HEK293 (cell line): ENCODE results near the gene TTF2.
A peak's percentile ranks its signal among the peaks of the same experiment; 100 is the strongest.

ENCODE experiments used
- CTCF ChIA-PET: fragments of 350-600 bp; formaldehyde crosslinking; extraction: SDS; loops from one replicate; lab custom pipeline; 2021; ENCODE audit warnings: antibody characterized with exemption; lab: Yijun Ruan, JAX
- POLR2A ChIA-PET: fragments of 300-600 bp; formaldehyde crosslinking; extraction: SDS; loops from one replicate; lab custom pipeline; 2020; ENCODE audit warnings: antibody characterized with exemption, inconsistent platforms; lab: Yijun Ruan, JAX
- H3K27ac ChIP-seq: fragments of 200-500 bp; sonication (Bioruptor generic); 2 replicates; pipeline ENCODE4 v1.5.1; 2014; ENCODE audit warnings: low read depth, low read length, control low read depth, inconsistent platforms; ENCODE audit errors: extremely low read depth
- H3K36me3 ChIP-seq, 2 experiments: fragments of 200-500 bp in 1 of 2; sonication (Bioruptor generic) in 1 of 2; 1 replicate in 1 of 2; 2 replicates in 1 of 2; pipeline ENCODE4 v1.5.1; 2014 to 2017; ENCODE audit warnings: inconsistent platforms in 2 of 2, low read length in 2 of 2; ENCODE audit not compliant: control insufficient read depth in 2 of 2, insufficient read depth in 1 of 2
- H3K4me1 ChIP-seq: fragments of 200-500 bp; sonication (Bioruptor generic); 2 replicates; pipeline ENCODE4 v1.5.1; 2014; ENCODE audit warnings: mild to moderate bottlenecking, low read length, inconsistent platforms; ENCODE audit not compliant: control insufficient read depth, insufficient read depth
- H3K4me3 ChIP-seq: 2 replicates; pipeline ENCODE4 v1.5.1; 2011; ENCODE audit warnings: low read depth, mild to moderate bottlenecking, control low read depth, low read length, moderate library complexity
- H3K9me3 ChIP-seq: fragments of 200-500 bp; sonication (Bioruptor generic); 2 replicates; pipeline ENCODE4 v1.5.1; 2014; ENCODE audit warnings: low read depth, low read length, inconsistent platforms; ENCODE audit not compliant: control insufficient read depth, insufficient read depth
- EGR2 ChIP-seq: fragments of 450-650 bp; formaldehyde crosslinking; IDR thresholded peaks from 2 replicates; pipeline ENCODE4 v1.5.1; 2016; ENCODE audit warnings: low read depth, missing biosample characterization, missing genetic modification characterization
- HOXD13 ChIP-seq: sonication (generic); formaldehyde crosslinking; IDR thresholded peaks from 2 replicates; pipeline ENCODE4 v1.8.0; 2022; ENCODE audit warnings: missing genetic modification reagents, borderline replicate concordance
- IKZF3 ChIP-seq: fragments of 450-650 bp; IDR thresholded peaks from 2 replicates; pipeline ENCODE4 v1.5.0; 2018; ENCODE audit warnings: missing biosample characterization, mild to moderate bottlenecking, missing genetic modification characterization, moderate library complexity
- MZF1 ChIP-seq: fragments of 450-650 bp; formaldehyde crosslinking; IDR thresholded peaks from 2 replicates; pipeline ENCODE4 v1.5.1; 2017; ENCODE audit warnings: missing biosample characterization, missing genetic modification characterization, borderline replicate concordance
- YY1 ChIP-seq: fragments of 450-650 bp; formaldehyde crosslinking; IDR thresholded peaks from 2 replicates; pipeline ENCODE4 v1.5.1; 2018; ENCODE audit warnings: missing biosample characterization, missing genetic modification characterization
- ZBTB7A ChIP-seq: fragments of 450-650 bp; formaldehyde crosslinking; IDR thresholded peaks from 2 replicates; pipeline ENCODE4 v1.5.1; 2016; ENCODE audit warnings: low read depth, missing biosample characterization, missing genetic modification characterization
- ZFP69B ChIP-seq: fragments of 450-650 bp; formaldehyde crosslinking; IDR thresholded peaks from 2 replicates; pipeline ENCODE4 v1.5.1; 2016; ENCODE audit warnings: missing biosample characterization, missing genetic modification characterization
- ZNF24 ChIP-seq: fragments of 450-650 bp; formaldehyde crosslinking; IDR thresholded peaks from 2 replicates; pipeline ENCODE4 v1.5.1; 2016; ENCODE audit warnings: missing biosample characterization, missing genetic modification characterization
- ZNF362 ChIP-seq: fragments of 450-650 bp; formaldehyde crosslinking; IDR thresholded peaks from 2 replicates; pipeline ENCODE4 v1.5.1; 2016; ENCODE audit warnings: missing biosample characterization, missing genetic modification characterization
- ZNF513 ChIP-seq: fragments of 450-650 bp; IDR thresholded peaks from 2 replicates; pipeline ENCODE4 v1.5.1; 2018; ENCODE audit warnings: missing biosample characterization, missing genetic modification characterization
- ZNF514 ChIP-seq: fragments of 450-650 bp; formaldehyde crosslinking; IDR thresholded peaks from 2 replicates; pipeline ENCODE4 v1.5.1; 2016; ENCODE audit warnings: missing biosample characterization, missing genetic modification characterization
- ZNF560 ChIP-seq: fragments of 450-650 bp; formaldehyde crosslinking; IDR thresholded peaks from 2 replicates; pipeline ENCODE4 v1.5.1; 2017; ENCODE audit warnings: missing biosample characterization, missing genetic modification characterization, borderline replicate concordance
- ZNF654 ChIP-seq: fragments of 450-650 bp; formaldehyde crosslinking; IDR thresholded peaks from 2 replicates; pipeline ENCODE4 v1.5.1; 2016; ENCODE audit warnings: low read depth, missing biosample characterization, missing genetic modification characterization
- ZNF660 ChIP-seq: fragments of 450-650 bp; IDR thresholded peaks from 2 replicates; pipeline ENCODE4 v1.5.1; 2018; ENCODE audit warnings: missing biosample characterization, mild to moderate bottlenecking, missing genetic modification characterization
- ZNF707 ChIP-seq: fragments of 450-650 bp; formaldehyde crosslinking; IDR thresholded peaks from 2 replicates; pipeline ENCODE4 v1.5.1; 2016; ENCODE audit warnings: missing biosample characterization, missing genetic modification characterization
- ZNF747 ChIP-seq: fragments of 450-650 bp; formaldehyde crosslinking; IDR thresholded peaks from 2 replicates; pipeline ENCODE4 v1.5.1; 2016; ENCODE audit warnings: missing biosample characterization, missing genetic modification characterization
- ZNF76 ChIP-seq: fragments of 450-650 bp; formaldehyde crosslinking; IDR thresholded peaks from 2 replicates; pipeline ENCODE4; 2016; ENCODE audit warnings: low read depth, missing biosample characterization, missing genetic modification characterization, borderline replicate concordance
- ZNF843 ChIP-seq: fragments of 450-650 bp; formaldehyde crosslinking; IDR thresholded peaks from 2 replicates; pipeline ENCODE4 v1.5.1; 2016; ENCODE audit warnings: missing biosample characterization, missing genetic modification characterization
- ZSCAN4 ChIP-seq: fragments of 450-650 bp; formaldehyde crosslinking; IDR thresholded peaks from 2 replicates; pipeline ENCODE4 v1.5.1; 2017; ENCODE audit warnings: missing biosample characterization, missing genetic modification characterization
- TF ChIP-seq, protein P1 (sequence below): fragments of 450-650 bp; formaldehyde crosslinking; IDR thresholded peaks from 2 replicates; pipeline ENCODE4 v1.5.1; 2016; ENCODE audit warnings: missing biosample characterization, missing genetic modification characterization
- TF ChIP-seq, protein P2 (sequence below): fragments of 450-650 bp; formaldehyde crosslinking; conservative IDR thresholded peaks from 2 replicates; pipeline ENCODE4 v1.5.1; 2016; ENCODE audit warnings: low read depth, missing biosample characterization, missing genetic modification characterization
- TF ChIP-seq, protein P3 (sequence below): sonication (generic); formaldehyde crosslinking; IDR thresholded peaks from 2 replicates; pipeline ENCODE4 v1.8.1; 2022; ENCODE audit warnings: mild to moderate bottlenecking, moderate library complexity, missing genetic modification reagents
- TF ChIP-seq, protein P4 (sequence below): fragments of 450-650 bp; formaldehyde crosslinking; IDR thresholded peaks from 2 replicates; pipeline ENCODE4 v1.5.1; 2016; ENCODE audit warnings: missing biosample characterization, missing genetic modification characterization

The TTF2 gene

GRCh38 chr1:117066367-117066766 is 6.2 kb downstream of the TTF2 start (continued):
- TF ChIP-seq ZBTB7A (tag by site-specific recombination) (no peak), ZNF747 (tag by site-specific recombination) (no peak), ZNF560 (tag by site-specific recombination) (no peak), ZNF843 (tag by site-specific recombination) (no peak), ZNF24 (tag by site-specific recombination) (no peak)
- TF ChIP-seq, protein P1, sequence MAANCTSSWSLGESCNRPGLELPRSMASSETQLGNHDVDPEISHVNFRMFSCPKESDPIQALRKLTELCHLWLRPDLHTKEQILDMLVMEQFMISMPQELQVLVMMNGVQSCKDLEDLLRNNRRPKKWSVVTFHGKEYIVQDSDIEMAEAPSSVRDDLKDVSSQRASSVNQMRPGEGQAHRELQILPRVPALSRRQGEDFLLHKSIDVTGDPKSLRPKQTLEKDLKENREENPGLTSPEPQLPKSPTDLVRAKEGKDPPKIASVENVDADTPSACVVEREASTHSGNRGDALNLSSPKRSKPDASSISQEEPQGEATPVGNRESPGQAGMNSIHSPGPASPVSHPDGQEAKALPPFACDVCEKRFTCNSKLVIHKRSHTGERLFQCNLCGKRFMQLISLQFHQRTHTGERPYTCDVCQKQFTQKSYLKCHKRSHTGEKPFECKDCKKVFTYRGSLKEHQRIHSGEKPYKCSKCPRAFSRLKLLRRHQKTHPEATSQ, result no peak

GRCh38 chr1:117067533-117068370 is 7.6 kb downstream of the TTF2 start:
- Histone ChIP-seq H3K4me3 (no peak overlapping the region), H3K36me3 (peaks cover 20 to 29% of the 10 kb centered on the region in 2 experiments; a peak in 2 of 3 replicates)
- POLR2A ChIA-PET, result interaction anchor here (1.9 kb wide), 1 partner anchor 8 kb away, joined by 7 read pairs; the partner anchor contains the start of gene TTF2
- TF ChIP-seq HOXD13 (no peak), ZNF660 (peak; percentile 85; the same call in 1 of the 2 replicates), ZNF707 (tag by site-specific recombination) (no peak), ZFP69B (tag by site-specific recombination) (no peak), ZNF513 (tag by site-specific recombination) (0 out of 2 replicates have a peak, but pooled peaks have one; percentile 13), ZNF843 (tag by site-specific recombination) (no peak), ZNF76 (no peak), ZSCAN4 (tag by site-specific recombination) (no peak), ZNF362 (peak; percentile 49; the same call in 1 of the 2 replicates), ZBTB7A (tag by site-specific recombination) (no peak), ZNF654 (tag by site-specific recombination) (peak; percentile 81), ZNF514 (tag by site-specific recombination) (no peak), IKZF3 (tag by site-specific recombination) (no peak), MZF1 (tag by site-specific recombination) (no peak), YY1 (tag by site-specific recombination) (no peak), EGR2 (no peak)
- TF ChIP-seq, protein P2, sequence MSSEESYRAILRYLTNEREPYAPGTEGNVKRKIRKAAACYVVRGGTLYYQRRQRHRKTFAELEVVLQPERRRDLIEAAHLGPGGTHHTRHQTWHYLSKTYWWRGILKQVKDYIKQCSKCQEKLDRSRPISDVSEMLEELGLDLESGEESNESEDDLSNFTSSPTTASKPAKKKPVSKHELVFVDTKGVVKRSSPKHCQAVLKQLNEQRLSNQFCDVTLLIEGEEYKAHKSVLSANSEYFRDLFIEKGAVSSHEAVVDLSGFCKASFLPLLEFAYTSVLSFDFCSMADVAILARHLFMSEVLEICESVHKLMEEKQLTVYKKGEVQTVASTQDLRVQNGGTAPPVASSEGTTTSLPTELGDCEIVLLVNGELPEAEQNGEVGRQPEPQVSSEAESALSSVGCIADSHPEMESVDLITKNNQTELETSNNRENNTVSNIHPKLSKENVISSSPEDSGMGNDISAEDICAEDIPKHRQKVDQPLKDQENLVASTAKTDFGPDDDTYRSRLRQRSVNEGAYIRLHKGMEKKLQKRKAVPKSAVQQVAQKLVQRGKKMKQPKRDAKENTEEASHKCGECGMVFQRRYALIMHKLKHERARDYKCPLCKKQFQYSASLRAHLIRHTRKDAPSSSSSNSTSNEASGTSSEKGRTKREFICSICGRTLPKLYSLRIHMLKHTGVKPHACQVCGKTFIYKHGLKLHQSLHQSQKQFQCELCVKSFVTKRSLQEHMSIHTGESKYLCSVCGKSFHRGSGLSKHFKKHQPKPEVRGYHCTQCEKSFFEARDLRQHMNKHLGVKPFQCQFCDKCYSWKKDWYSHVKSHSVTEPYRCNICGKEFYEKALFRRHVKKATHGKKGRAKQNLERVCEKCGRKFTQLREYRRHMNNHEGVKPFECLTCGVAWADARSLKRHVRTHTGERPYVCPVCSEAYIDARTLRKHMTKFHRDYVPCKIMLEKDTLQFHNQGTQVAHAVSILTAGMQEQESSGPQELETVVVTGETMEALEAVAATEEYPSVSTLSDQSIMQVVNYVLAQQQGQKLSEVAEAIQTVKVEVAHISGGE, result no peak
- TF ChIP-seq, protein P3, sequence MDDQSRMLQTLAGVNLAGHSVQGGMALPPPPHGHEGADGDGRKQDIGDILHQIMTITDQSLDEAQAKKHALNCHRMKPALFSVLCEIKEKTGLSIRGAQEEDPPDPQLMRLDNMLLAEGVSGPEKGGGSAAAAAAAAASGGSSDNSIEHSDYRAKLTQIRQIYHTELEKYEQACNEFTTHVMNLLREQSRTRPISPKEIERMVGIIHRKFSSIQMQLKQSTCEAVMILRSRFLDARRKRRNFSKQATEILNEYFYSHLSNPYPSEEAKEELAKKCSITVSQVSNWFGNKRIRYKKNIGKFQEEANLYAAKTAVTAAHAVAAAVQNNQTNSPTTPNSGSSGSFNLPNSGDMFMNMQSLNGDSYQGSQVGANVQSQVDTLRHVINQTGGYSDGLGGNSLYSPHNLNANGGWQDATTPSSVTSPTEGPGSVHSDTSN (CRISPR knock-in tag), result no peak
- TF ChIP-seq, protein P4, sequence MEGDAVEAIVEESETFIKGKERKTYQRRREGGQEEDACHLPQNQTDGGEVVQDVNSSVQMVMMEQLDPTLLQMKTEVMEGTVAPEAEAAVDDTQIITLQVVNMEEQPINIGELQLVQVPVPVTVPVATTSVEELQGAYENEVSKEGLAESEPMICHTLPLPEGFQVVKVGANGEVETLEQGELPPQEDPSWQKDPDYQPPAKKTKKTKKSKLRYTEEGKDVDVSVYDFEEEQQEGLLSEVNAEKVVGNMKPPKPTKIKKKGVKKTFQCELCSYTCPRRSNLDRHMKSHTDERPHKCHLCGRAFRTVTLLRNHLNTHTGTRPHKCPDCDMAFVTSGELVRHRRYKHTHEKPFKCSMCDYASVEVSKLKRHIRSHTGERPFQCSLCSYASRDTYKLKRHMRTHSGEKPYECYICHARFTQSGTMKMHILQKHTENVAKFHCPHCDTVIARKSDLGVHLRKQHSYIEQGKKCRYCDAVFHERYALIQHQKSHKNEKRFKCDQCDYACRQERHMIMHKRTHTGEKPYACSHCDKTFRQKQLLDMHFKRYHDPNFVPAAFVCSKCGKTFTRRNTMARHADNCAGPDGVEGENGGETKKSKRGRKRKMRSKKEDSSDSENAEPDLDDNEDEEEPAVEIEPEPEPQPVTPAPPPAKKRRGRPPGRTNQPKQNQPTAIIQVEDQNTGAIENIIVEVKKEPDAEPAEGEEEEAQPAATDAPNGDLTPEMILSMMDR, result peak; percentile 72

More at GRCh38 chr1:117067533-117068370, 7.6 kb downstream of the TTF2 start:
- Histone ChIP-seq H3K4me1 (no peaks in the 10 kb centered on the region), H3K9me3 (no peaks in the 10 kb centered on the region), H3K27ac (no peak overlapping the region)
- CTCF ChIA-PET, result interaction anchor here (0.5 to 7.5 kb wide), 32 partner anchors 8 to 827 kb away, joined by 3 to 101 read pairs (median 3); partner anchors contain the start of gene TTF2
